K562 treated with DMSO at 1 percent for 48 hours (cell line): ENCODE results near the gene LITAFD. TPM values are rescaled to one million over a fixed set of nuclear protein-coding genes. Genes with fewer than 3 reads are reported as not detected.

Source experiments
- total RNA-seq: library from RNA; unstranded; fragments of 300-600 nt; gene quantifications from 2 replicates; pipeline ENCODE4 v1.2.3, GENCODE V29; 2022; ENCODE audit warnings: low replicate concordance; ENCODE audit errors: extremely low read depth

LITAFD gene
- not detected in 2 replicates for total RNA-seq

GRCh38 chr16:8882041-8882617 is at the start of gene LITAFD:
Gene LITAFD, plus strand, starts transcription at chr16:8882351. Its CDS starts 2,005 bp downstream, at chr16:8884356.

GRCh38 chr16:8868416-8869211 is 13.5 kb upstream of the LITAFD start, which contains the start of gene CARHSP1:
Gene CARHSP1, minus strand, starts transcription at chr16:8869006. Its CDS starts 9,678 bp downstream, at chr16:8859328.

Other genes starting within 250 kb of the LITAFD start
- not detected in 2 replicates for gene ABAT, start 207.7 kb upstream of the LITAFD start, total RNA-seq
- not detected in 2 replicates for gene TMEM186, start 84.7 kb upstream of the LITAFD start, total RNA-seq
- not detected in 2 replicates for gene PMM2, start 84.5 kb upstream of the LITAFD start, total RNA-seq
- gene CARHSP1, start 13.3 kb upstream of the LITAFD start, total RNA-seq = not detected in 2 replicates
- gene USP7, start 81.6 kb downstream of the LITAFD start, total RNA-seq = not detected in 2 replicates
- gene HAPSTR1, start 209.3 kb downstream of the LITAFD start, total RNA-seq = not detected in 2 replicates